Retinal pigment epithelial cell (primary cell): ENCODE data around the gene TMEM161A.

Source experiments
- DNase-seq: peaks from one replicate; pipeline ENCODE4 v3.0.0-alpha.2; 2010; ENCODE audit warnings: low read depth
- H3K4me3 ChIP-seq: 2 replicates; pipeline ENCODE4 v1.5.1; 2011; ENCODE audit warnings: mild to moderate bottlenecking, low read length, control low read depth, moderate library complexity
- TF ChIP-seq, protein P1 (sequence below): conservative IDR thresholded peaks from 2 replicates; pipeline ENCODE4 v1.5.1; 2011; ENCODE audit warnings: low read depth, low read length, control low read depth, inconsistent platforms

Gene TMEM161A

DNA sequence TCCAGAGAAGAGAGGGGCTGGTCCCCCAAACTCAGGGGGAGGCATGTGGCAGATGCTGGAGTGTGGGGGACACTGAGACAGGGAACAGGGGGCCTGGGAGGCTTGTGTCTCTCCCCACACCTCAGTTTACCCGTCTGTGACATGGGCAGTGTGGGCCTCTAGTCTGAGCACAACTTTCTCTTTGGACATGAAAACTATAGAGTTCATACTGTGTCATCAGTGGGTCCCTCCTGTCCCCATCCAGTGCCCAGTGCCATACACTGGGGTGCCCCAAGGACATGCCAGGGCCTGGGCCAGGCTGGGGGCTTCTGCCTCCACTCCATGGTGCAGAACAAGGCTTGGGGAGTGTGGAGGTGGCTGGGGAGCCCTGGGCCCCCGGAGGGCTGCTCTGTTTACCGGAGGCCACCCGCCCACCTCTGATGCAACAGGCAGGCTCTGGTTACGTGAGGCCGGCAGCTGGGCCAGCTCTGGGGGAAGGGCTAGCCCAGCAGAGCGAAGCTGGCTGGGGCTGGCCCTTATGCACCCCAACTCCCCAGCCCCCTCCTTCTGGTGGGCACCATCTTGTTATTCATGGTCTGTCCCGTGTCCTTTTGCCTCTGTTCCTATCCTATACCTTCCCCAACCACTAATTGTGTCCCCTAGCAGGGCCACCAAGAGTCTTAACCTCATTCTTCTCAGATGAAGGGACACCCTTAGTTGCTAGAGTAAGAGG is 33.7 kb upstream of the TMEM161A start:
- no peak for DNase-seq
- TF ChIP-seq, protein P1, sequence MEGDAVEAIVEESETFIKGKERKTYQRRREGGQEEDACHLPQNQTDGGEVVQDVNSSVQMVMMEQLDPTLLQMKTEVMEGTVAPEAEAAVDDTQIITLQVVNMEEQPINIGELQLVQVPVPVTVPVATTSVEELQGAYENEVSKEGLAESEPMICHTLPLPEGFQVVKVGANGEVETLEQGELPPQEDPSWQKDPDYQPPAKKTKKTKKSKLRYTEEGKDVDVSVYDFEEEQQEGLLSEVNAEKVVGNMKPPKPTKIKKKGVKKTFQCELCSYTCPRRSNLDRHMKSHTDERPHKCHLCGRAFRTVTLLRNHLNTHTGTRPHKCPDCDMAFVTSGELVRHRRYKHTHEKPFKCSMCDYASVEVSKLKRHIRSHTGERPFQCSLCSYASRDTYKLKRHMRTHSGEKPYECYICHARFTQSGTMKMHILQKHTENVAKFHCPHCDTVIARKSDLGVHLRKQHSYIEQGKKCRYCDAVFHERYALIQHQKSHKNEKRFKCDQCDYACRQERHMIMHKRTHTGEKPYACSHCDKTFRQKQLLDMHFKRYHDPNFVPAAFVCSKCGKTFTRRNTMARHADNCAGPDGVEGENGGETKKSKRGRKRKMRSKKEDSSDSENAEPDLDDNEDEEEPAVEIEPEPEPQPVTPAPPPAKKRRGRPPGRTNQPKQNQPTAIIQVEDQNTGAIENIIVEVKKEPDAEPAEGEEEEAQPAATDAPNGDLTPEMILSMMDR, result no peak
- no peak overlapping the region for H3K4me3 ChIP-seq

DNA sequence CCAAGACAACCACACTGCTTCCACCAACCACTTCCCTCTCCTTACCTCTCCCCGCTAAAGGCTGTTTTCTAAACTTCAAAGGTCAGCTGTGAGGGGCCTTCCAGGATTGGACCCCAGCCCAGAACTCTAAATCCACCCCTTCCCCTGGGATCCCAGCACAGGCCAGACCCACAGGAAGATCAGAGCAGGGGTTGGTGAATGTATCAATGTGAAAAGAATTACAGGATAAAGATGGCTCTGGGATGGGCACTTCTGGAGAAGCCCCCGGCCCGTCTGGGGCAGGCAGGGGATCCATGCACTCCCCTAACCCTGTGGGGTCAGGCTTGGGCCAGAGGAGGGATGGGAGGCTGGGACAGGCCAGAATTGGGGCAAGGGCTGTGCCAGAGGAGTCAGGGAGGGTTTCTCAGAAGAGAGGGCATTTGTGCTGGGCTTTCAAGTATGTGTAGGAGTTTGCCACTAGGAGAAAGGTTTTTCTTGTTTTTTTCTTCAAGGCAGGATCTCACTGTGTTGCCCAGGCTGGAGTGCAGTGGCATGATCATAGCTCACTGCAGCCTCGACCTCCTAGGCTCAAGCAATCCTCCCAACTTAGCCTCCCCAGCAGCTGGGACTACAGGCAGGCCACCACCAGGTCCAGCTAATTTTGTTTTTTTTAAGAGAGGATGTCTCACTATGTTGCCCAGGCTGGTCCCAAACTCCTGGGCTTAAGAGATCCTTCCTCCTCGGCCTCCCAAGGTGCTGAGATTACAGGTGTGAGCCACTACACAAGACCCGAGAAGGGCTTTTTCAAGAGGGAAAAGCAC is 32.8 kb upstream of the TMEM161A start:
- H3K4me3 ChIP-seq, result no peak overlapping the region
- DNase-seq, result no peak
- TF ChIP-seq, protein P1, result no peak

DNA sequence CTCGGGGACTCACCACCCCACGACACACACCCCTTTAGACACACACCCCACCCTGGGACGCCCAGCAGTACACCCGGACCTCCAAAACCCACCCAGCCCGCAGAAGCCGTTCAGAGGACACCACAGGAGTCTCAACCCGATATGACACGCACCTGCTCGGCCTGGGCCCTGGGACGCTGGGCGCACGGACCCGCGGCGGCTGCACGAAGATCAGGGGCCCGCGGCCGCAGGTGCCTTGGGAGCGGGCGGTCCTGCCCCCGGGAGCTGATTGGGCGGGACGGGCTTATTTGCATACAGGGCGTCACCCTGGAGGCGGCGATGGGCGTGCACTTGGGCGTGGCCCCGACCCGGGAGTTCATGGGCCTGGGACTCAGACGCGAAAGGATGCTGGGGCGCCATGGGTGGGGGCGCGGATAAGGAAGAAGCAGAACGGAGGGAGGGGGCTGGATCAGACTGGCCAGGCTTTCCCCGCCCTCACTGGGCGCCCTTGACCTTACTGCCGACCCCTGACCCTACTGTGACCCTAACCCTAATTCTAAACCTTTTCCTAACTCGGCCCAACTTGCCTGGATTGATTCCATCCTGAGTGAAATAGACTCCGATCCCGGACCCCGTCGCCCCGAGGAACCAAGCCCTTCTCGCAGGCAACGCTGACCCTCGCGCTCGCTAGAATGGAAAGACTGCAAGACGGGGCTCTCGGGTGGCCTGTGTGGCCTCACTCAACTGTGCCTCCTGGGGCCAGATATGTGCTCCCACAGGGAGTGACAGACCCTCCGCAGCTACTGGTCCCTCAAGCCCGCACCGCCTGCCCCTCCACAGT is 32.0 kb upstream of the TMEM161A start, which contains the start of gene MEF2B:
TSS of gene MEF2B (minus strand) at position 211 of the 820 bp plus-strand sequence. CDS start 19,528 bp downstream, outside the sequence.
- TF ChIP-seq, protein P1, result no peak
- peak; percentile 26 for DNase-seq
- peak within 1 kb of the TSS; percentile 25 for H3K4me3 ChIP-seq

DNA sequence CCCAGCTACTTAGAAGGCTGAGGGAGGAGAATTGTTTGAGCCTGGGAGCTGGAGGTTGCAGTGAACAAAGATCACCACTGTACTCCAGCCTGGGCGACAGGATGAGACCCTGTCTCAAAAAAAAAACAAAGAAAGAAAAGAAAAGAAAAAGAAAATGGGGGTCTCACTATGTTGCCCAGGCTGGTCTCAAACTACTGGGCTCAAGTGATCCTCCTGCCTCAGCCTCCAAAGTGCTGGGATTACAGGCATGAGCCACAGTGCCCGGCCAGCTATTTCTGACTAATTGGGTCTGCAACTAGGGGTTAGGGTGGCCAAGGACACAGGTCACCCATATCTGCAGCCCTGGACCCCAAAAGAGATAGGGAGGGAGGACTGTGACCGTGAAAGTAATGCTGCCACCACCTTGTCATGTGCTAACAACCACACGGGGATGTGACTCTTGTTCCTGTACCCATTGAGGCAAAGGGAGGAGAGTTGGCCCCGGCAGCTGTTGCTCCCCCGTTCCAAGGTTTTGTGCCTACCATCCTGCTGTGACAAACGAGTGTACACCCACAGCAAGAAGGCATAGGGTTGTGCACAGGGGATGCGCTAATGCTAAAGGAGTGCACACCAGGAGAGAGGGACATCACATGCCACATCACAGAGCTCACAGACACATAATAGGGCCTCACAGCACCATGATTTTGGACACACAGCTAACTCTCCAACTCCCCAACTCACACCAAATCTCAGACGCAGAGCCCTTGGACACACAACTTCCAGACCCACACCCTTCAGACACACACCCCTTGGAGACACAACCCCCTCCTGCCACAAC is 31.2 kb upstream of the TMEM161A start:
- TF ChIP-seq, protein P1, result no peak
- no peak for DNase-seq
- H3K4me3 ChIP-seq, result peak overlapping the region; percentile 25

DNA sequence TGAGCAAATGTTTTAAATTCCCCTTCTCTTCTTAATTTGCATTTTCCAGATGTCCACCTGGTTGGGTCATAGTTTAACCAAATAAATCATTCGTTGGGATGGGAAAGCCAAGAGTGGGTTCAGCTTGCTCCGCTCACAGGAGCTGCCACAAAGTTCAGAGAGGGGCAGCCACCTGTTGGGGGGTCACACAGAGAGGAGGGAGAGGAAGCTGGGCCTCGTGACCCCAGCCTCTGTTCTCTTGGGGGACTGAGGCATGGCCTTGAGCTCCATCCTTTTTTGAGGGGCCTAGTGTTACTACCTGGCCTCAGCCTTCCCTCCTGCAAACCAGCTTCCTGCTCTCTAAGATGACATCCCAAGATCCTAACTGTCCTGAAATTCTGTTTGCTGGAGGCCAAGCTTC is 29.3 kb upstream of the TMEM161A start:
- no peak for DNase-seq

DNA sequence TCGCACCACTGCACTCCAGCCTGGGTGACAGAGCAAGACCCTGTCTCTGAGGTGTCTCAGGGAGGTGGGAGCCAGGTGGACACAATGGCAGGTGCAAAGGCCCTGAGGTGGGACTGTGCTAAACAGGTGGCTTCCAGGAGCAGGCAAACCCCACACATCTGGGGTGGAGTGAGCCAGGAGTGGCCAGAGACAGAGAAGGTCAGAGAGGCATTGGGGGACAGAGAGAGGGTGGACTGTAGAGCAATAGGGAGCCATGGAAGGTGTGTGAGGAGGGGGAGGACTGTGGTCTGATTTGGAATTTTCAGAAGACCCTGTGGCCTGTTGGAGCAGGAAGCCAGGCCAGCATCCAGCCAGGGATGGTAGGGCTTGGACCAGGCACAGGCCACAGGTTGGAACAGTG is 27.1 kb upstream of the TMEM161A start:
- no peak for DNase-seq
- no peak overlapping the region for H3K4me3 ChIP-seq
- TF ChIP-seq, protein P1, result no peak

More for the DNA sequence above, 29.3 kb upstream of the TMEM161A start:
- TF ChIP-seq, protein P1, result no peak
- no peak overlapping the region for H3K4me3 ChIP-seq
